Ishikawa (cell line): Measurements from ENCODE around the gene VPS45.

Source experiments
- CEBPB ChIP-seq: IDR thresholded peaks from 2 replicates; pipeline ENCODE4 v1.6.1; 2012
- CREB1 ChIP-seq: IDR thresholded peaks from 2 replicates; pipeline ENCODE4 v1.6.1; 2012; ENCODE audit warnings: low read depth
- EGR1 ChIP-seq: IDR thresholded peaks from 2 replicates; pipeline ENCODE4 v1.6.1; 2012
- EP300 ChIP-seq: IDR thresholded peaks from 2 replicates; pipeline ENCODE4 v1.6.1; 2012; ENCODE audit warnings: borderline replicate concordance
- FOXM1 ChIP-seq: IDR thresholded peaks from 2 replicates; pipeline ENCODE4 v1.6.1; 2012; ENCODE audit warnings: low read depth, borderline replicate concordance
- MAX ChIP-seq: IDR thresholded peaks from 2 replicates; pipeline ENCODE4 v1.6.1; 2012
- NFIC ChIP-seq: IDR thresholded peaks from 2 replicates; pipeline ENCODE4 v1.6.1; 2012
- RAD21 ChIP-seq: IDR thresholded peaks from 2 replicates; pipeline ENCODE4 v1.6.1; 2012; ENCODE audit warnings: low read depth
- REST ChIP-seq: IDR thresholded peaks from 2 replicates; pipeline ENCODE4 v1.6.1; 2012; ENCODE audit warnings: low read depth, mild to moderate bottlenecking
- TAF1 ChIP-seq: IDR thresholded peaks from 2 replicates; pipeline ENCODE4 v1.6.1; 2012; ENCODE audit warnings: low read depth, mild to moderate bottlenecking
- TCF12 ChIP-seq: IDR thresholded peaks from 2 replicates; pipeline ENCODE4 v1.6.1; 2012; ENCODE audit warnings: low read depth
- TEAD4 ChIP-seq: IDR thresholded peaks from 2 replicates; pipeline ENCODE4 v1.6.1; 2012
- YY1 ChIP-seq: IDR thresholded peaks from 2 replicates; pipeline ENCODE4 v1.6.1; 2012; ENCODE audit warnings: low read depth
- ZBTB7A ChIP-seq: IDR thresholded peaks from 2 replicates; pipeline ENCODE4 v1.6.1; 2012; ENCODE audit warnings: low read depth
- TF ChIP-seq, protein P1 (sequence below): IDR thresholded peaks from 2 replicates; pipeline ENCODE4 v1.6.1; 2012

The VPS45 gene

DNA sequence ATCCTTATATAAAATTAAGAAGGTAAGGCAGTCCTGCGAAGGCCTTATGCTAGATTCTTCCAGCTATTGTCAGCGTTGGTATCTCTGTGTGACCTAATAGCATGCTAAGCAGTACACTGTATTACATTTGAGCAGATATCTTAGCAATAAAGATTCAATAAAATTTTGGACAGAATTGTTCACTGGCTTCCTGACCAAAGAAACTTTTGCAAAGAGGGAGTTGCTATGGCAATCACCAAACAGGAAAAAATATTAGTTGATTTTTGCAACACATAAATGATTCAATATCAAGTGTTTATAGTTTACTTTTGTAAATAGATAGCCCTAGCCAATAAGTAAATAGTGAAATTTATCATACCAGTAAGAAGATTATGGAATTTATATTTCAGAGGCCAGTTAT is 51.1 kb downstream of the VPS45 start:
- TF ChIP-seq RAD21 (no peak), YY1 (no peak), EGR1 (no peak), NFIC (no peak), EP300 (no peak), ZBTB7A (no peak), CEBPB (no peak), CREB1 (no peak)
- TF ChIP-seq, protein P1, sequence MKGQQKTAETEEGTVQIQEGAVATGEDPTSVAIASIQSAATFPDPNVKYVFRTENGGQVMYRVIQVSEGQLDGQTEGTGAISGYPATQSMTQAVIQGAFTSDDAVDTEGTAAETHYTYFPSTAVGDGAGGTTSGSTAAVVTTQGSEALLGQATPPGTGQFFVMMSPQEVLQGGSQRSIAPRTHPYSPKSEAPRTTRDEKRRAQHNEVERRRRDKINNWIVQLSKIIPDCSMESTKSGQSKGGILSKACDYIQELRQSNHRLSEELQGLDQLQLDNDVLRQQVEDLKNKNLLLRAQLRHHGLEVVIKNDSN: no peak

GRCh38 chr1:150121236-150121862 is 53.8 kb downstream of the VPS45 start:
- TF ChIP-seq TEAD4 (no peak), CREB1 (no peak), YY1 (no peak), EGR1 (no peak), TCF12 (no peak)

- TF ChIP-seq RAD21 (no peak), EP300 (no peak), NFIC (no peak), CREB1 (no peak), FOXM1 (no peak), YY1 (no peak)
- TF ChIP-seq, protein P1: no peak
Observed at GRCh38 chr1:150126811-150127210, 59.2 kb downstream of the VPS45 start.

DNA sequence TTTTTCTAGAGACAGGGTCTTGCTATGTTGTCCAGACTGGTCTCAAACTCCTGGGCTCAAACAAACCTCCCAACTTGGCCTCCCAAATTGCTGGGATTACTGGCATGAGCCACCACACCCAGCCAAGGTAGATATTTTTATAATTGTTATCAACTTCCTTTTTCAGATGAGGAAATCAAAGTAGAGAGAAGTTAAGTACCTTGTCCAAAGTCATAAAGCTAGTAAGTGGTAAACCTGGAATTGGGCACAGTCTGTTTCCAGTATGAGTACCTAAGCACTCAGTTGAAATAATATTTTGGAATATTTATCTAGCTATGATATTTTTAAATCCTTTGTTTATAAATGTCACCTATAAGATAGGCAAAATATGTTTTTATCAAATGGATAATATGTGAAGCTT is 59.9 kb downstream of the VPS45 start:
- TF ChIP-seq CREB1 (no peak), RAD21 (no peak), EP300 (no peak), NFIC (no peak), EGR1 (no peak), CEBPB (no peak), REST (no peak)

DNA sequence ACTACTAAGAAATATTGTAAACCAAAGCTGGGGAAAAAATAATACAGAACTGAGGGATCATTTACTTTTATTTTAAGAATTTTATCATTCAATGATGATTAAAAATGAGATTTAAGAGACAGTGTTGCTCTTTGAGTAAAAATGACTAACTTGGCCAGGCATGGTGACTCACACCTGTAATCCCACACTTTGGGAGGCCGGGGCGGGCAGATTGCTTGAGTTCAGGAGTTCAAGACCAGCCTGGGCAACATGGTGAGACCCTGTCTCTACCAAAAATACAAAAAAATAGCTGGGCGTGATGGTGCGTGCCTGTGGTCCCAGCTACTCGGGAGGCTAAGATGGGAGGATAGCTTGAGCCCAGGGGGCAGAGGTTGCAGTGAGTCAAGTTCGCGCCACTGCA is 60.3 kb downstream of the VPS45 start:
- TF ChIP-seq EGR1 (no peak), EP300 (no peak), CREB1 (no peak), TCF12 (no peak), CEBPB (no peak), NFIC (no peak), RAD21 (no peak), FOXM1 (no peak), TEAD4 (no peak)
- TF ChIP-seq, protein P1: no peak

GRCh38 chr1:150132372-150132771 is 64.8 kb downstream of the VPS45 start:
- TF ChIP-seq MAX: no peak
- no peak for TF ChIP-seq TCF12
- TF ChIP-seq CREB1: no peak
- no peak for TF ChIP-seq YY1
- TF ChIP-seq TAF1: no peak
- TF ChIP-seq REST: no peak
- TF ChIP-seq TEAD4: no peak
- TF ChIP-seq CEBPB: no peak
- TF ChIP-seq, protein P1: no peak
- no peak for TF ChIP-seq FOXM1
- no peak for TF ChIP-seq ZBTB7A
- TF ChIP-seq NFIC: no peak
